RCC 7860 (cell line): ENCODE data around the gene INTS11.

ENCODE experiments used
- DNase-seq: peaks from one replicate; pipeline ENCODE4 v3.0.0-alpha.2; 2015; ENCODE audit warnings: low spot score
- FAIRE-seq: peaks from 2 replicates; lab custom pipeline; 2012; peaks lifted over from hg19 to GRCh38; lab: Jason Lieb, UNC

Gene INTS11

GRCh38 chr1:1314678-1315335, 9.7 kb downstream of the INTS11 start:
- DNase-seq (no peak), FAIRE-seq (no peak)

GRCh38 chr1:1314237-1314586, 10.2 kb downstream of the INTS11 start:
- FAIRE-seq = no peak
- no peak for DNase-seq

- FAIRE-seq = no peak
- DNase-seq = no peak
These were observed 10.8 kb downstream of the INTS11 start for GRCh38 chr1:1313500-1314236.

- DNase-seq (no peak), FAIRE-seq (no peak)
These were observed 11.8 kb downstream of the INTS11 start for GRCh38 chr1:1312450-1313314.

DNA sequence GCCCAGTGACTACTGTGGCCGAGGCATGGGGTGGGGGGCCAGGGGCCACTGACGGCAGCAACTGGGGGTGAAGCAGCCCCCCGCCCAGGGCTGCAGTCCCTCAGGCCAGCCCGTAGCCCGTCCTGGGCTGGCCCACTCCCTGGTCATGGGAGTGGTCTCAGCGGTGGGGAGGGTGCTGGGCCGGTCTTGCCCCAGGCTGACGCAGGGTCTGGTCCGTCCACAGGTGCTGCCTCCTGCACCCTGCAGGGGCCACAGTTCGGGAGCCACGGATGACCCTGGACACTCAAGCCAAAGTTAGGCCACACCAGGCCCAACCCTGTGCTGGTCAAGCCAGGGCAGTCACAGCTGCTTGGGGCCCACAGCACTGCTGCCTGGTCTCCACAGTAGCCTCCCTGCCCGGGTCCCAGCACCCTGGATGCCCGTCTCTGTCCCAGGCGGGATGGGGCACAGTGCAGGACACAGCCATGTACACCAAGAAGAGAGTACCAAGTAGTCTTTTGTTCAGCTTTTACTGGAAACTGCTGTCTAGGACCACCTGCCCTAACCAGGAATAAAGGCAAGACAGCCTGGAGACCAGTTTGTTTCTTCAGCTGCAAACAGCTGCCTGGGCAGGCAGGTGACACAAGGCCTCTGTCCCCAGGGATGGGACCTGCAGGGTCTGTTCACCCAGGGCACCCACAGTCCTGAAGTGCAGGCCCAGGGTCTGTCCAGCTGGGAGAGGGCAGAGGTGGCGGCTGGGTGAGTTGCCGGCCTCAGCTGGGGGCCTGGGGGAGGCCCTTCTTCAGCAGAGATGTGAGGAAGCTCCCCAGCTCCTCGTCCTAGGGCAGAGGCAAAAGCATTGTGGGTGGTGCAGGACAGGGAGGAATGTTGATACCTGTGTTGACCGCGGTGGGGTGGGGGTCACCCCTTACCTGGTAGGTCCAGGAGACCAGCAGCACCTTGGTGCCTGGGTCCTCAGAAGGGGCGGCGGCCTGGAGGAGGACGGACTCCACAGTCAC, 13.1 kb downstream of the INTS11 start:
- FAIRE-seq = no peak
- DNase-seq = no peak

DNA sequence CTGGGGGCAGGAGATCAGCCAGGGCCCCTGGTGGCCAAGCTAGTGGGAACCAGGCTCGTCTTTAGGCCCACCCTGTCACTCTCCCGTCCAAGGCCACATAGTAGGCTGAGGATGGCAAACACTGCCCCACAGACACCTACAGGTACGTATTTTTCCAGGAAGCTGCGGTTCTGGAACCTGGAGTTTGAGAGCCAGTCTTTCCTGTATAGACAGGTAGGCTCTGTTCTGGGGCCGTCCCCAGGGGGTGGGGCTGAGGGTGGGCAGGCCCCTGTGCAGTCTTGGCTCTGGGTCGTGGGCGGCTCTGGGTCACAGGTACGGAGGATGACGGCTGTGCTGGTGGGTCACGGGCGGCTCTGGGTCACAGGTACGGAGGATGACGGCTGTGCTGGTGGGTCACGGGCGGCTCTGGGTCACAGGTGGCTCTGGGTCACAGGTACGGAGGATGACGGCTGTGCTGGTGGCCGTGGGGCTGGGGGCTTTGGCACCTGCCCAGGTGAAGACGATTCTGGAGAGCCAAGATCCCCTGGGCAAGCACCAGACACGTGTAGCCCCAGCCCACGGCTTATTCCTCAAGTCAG, 13.9 kb downstream of the INTS11 start:
- DNase-seq (no peak), FAIRE-seq (no peak)

GRCh38 chr1:1310109-1310385, 14.4 kb downstream of the INTS11 start:
- no peak for DNase-seq
- no peak for FAIRE-seq

DNA sequence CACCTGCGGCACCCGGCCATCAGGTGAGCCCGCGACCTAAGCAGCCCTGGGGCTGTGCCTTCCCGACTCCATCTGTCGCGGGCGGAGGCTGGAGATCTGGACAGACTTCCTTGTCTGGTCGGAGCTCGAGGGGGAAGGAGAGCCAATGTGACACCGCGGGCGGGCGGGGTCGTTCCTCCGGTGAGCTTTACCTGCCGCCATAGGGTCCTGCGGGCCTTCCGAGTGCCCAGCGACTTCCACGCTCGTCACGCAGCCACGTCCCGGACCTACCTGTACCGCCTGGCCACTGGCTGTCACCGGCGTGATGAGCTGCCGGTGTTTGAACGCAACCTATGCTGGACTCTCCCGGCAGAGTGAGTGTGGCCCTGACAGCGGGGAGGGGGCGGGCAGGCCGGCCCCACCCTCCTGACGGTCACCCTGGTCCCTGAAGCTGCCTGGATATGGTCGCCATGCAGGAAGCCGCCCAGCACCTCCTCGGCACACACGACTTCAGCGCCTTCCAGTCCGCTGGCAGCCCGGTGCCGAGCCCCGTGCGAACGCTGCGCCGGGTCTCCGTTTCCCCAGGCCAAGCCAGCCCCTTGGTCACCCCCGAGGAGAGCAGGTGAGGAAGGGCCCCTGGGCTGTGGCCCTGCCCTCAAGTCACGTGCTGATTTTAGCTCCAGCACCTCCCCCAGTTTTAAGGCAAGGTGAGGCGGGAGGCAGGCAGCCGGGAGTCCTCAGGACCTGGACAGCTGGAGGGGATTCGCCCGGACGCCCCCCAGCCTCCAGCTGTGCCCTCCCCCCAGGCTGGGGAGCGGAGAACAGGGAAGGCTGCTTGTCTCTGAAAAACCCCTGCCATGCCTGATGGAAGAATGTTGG, 15.0 kb downstream of the INTS11 start:
- no peak for FAIRE-seq
- no peak for DNase-seq

DNA sequence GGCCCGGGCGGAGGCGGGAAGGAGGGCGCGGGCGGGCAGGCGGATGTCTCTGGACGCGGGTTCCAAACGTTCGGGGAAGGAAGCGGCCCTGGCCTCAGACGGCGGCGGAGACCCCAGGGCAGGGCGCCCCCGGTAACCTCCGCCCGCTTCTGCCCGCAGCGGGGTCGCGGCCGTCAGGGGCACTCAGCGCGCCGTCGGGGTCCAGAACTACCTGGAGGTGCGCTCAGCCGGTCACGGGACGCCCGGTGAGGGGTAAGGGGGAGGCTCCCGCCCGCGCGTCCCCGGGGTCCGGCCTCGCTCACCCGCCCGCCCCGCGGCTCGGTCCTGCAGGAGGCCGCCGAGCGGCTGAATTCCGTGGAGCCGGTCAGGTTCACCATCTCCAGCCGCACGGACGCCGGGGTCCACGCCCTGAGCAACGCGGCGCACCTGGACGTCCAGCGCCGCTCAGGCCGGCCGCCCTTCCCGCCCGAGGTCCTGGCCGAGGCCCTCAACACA, 15.7 kb downstream of the INTS11 start:
- no peak for FAIRE-seq
- DNase-seq = no peak

GRCh38 chr1:1307923-1308755, 16.3 kb downstream of the INTS11 start, which contains the start of the genes ACAP3 and PUSL1:
Gene ACAP3, minus strand, starts transcription at chr1:1307930. Its CDS starts 115 bp downstream, at chr1:1307815.
Gene PUSL1, plus strand, starts transcription at chr1:1308597. Its CDS starts 47 bp downstream, at chr1:1308644.
- DNase-seq = peak; percentile 81
- FAIRE-seq = no peak

DNA sequence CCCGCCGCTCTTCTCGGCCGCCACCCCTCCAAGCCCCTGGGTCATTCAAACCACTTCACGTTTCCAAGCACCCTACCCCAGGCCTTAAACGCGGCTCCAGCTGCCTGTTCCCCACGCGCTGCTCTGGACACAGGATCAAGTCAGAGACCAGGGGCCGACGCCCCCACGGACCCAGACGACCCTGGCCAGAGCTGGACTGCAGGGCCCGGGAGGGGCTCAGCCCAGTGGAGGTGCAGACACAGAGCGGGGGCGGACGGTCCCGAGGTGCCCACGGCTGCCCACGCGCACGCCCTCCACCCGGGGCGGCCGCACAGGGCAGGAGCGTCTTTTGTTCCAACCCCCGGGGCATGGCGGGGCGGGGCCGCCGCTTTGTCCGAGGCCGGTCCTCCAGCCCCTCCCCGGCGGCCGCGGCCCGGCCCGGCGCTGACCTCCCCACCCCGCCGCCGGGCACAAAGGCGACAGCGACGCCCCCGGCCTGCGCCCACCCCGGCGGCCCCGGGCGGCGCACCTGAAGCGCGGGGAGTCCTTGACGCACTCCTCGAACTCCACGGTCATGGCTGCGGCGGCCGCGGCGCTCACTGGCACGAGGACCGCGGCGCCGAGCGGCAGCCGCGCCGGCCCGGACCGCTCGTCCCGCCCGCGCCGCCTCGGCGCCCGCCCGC, 17.1 kb downstream of the INTS11 start:
- DNase-seq (no peak), FAIRE-seq (no peak)

- FAIRE-seq (no peak), DNase-seq (no peak)
These were observed 17.7 kb downstream of the INTS11 start for GRCh38 chr1:1306661-1307260.

DNA sequence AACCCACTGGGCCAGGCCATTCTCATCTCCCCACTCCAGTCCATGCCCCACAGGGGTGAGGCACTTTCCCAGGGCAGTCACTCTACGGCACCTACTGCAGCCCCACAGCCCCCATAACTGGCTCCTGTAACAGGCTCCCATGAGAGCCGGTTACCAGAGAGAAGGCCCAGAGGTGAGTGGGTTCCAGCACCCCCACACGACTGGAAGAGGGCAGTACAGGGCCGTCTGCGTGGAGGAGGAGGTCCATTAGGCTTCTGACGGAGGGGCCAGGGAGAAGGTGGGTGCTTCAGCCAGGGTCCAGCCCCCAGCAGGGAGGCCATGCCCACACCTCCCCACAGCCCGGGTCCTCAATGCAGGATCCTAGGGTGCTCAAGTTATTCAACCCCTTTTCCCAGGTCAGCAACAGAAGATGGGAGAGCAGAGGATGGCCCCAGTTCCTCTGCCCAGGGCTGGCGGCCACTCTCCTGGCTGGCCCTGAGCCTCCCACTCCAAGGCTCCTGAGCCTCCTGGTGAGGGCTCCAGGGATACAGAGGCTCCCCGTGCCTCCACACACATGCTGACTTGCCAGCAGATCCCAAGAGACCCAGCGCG, 18.3 kb downstream of the INTS11 start:
- no peak for DNase-seq
- FAIRE-seq = no peak

GRCh38 chr1:1305300-1306069, 19.0 kb downstream of the INTS11 start:
- peak; percentile 5 for FAIRE-seq

GRCh38 chr1:1304331-1305299, 19.8 kb downstream of the INTS11 start:
- no peak for FAIRE-seq
- peak; percentile 64 for DNase-seq

More at GRCh38 chr1:1305300-1306069, 19.0 kb downstream of the INTS11 start:
- DNase-seq = peak; percentile 59
